IMR-90 (cell line): Measurements from ENCODE around the gene CHMP4A. TPM values are rescaled to one million over a fixed set of nuclear protein-coding genes. Genes with fewer than 3 reads are reported as not detected.

Source experiments
- ATAC-seq: fragments of 200-7000 bp; cut with Tn5 transposase; 2 replicates; pipeline ENCODE4 v1.9.1; 2020; ENCODE audit warnings: low read depth, mild to moderate bottlenecking, moderate library complexity
- BruUV-seq: library from RNA; stranded (reverse); fragments of 400-500 nt; replicated peaks from 2 replicates; lab custom pipeline; 2021; lab: Mats Ljungman, UMichigan
- CTCF ChIA-PET: fragments of 300-600 bp; formaldehyde crosslinking; extraction: SDS; loops from one replicate; lab custom pipeline; 2021; ENCODE audit warnings: antibody characterized with exemption; lab: Yijun Ruan, JAX
- POLR2A ChIA-PET: fragments of 300-600 bp; sonication (Branson Sonifier 250); formaldehyde crosslinking; loops from one replicate; lab custom pipeline; 2022; ENCODE audit warnings: antibody characterized with exemption; ENCODE audit not compliant: unreplicated experiment; lab: Charles Lee
- DNase-seq: peaks from one replicate; pipeline ENCODE4 v3.0.0; 2013
- H2AFZ ChIP-seq: replicated peaks from 2 replicates; pipeline ENCODE3; 2013; ENCODE audit warnings: low read length, mild to moderate bottlenecking; ENCODE audit not compliant: poor library complexity
- H2AK5ac ChIP-seq: 2 replicates; pipeline ENCODE4 v1.6.1; 2013; ENCODE audit warnings: low read depth, low read length, inconsistent platforms
- H2AK9ac ChIP-seq: replicated peaks from 2 replicates; pipeline ENCODE3; 2013; ENCODE audit warnings: mild to moderate bottlenecking, low read depth, low read length, moderate library complexity; ENCODE audit not compliant: poor library complexity
- H2BK120ac ChIP-seq: 2 replicates; pipeline ENCODE4 v1.6.1; 2013; ENCODE audit warnings: low read depth, low read length, inconsistent platforms
- H2BK15ac ChIP-seq: 3 replicates; pipeline ENCODE4 v1.6.1; 2013; ENCODE audit warnings: low read depth, low read length, inconsistent platforms
- H2BK20ac ChIP-seq: 2 replicates; pipeline ENCODE4 v1.6.1; 2013; ENCODE audit warnings: low read depth, mild to moderate bottlenecking, inconsistent platforms, low read length, moderate library complexity
- H2BK5ac ChIP-seq: 2 replicates; pipeline ENCODE4 v1.6.1; 2013; ENCODE audit warnings: mild to moderate bottlenecking, low read depth, low read length, inconsistent platforms; ENCODE audit not compliant: poor library complexity, severe bottlenecking
- H3K14ac ChIP-seq: replicated peaks from 2 replicates; pipeline ENCODE4 v1.6.1; 2013; ENCODE audit warnings: low read depth, low read length, inconsistent platforms
- H3K18ac ChIP-seq: 2 replicates; pipeline ENCODE4 v1.6.1; 2013; ENCODE audit warnings: low read depth, low read length, control low read depth
- H3K23ac ChIP-seq: 2 replicates; pipeline ENCODE4 v1.6.1; 2013; ENCODE audit warnings: low read depth, low read length, inconsistent platforms
- H3K27ac ChIP-seq: 2 replicates; pipeline ENCODE4 v1.5.1; 2013; ENCODE audit warnings: mild to moderate bottlenecking, control low read depth, low read length; ENCODE audit not compliant: insufficient read depth
- H3K27me3 ChIP-seq: 2 replicates; pipeline ENCODE4 v1.6.1; 2013; ENCODE audit warnings: low read length; ENCODE audit not compliant: control insufficient read depth, insufficient read depth
- H3K36me3 ChIP-seq: 2 replicates; pipeline ENCODE4 v1.6.1; 2013; ENCODE audit warnings: low read length, mixed read lengths; ENCODE audit not compliant: control insufficient read depth, insufficient read depth
- H3K4ac ChIP-seq: 2 replicates; pipeline ENCODE4 v1.6.1; 2013; ENCODE audit warnings: low read depth, low read length, inconsistent platforms
- H3K4me1 ChIP-seq: 2 replicates; pipeline ENCODE4 v1.6.1; 2013; ENCODE audit warnings: low read length, mixed read lengths; ENCODE audit not compliant: control insufficient read depth, insufficient read depth
- H3K4me2 ChIP-seq: 2 replicates; pipeline ENCODE4 v1.6.1; 2013; ENCODE audit warnings: low read depth, mild to moderate bottlenecking, control low read depth, low read length, moderate library complexity
- H3K4me3 ChIP-seq: 2 replicates; pipeline ENCODE4 v1.5.1; 2013; ENCODE audit warnings: low read depth, mild to moderate bottlenecking, control low read depth, low read length, moderate library complexity; ENCODE audit not compliant: insufficient read depth
- H3K56ac ChIP-seq: 2 replicates; pipeline ENCODE4 v1.6.1; 2013; ENCODE audit warnings: low read length, inconsistent platforms; ENCODE audit not compliant: insufficient read depth; ENCODE audit errors: extremely low read depth
- H3K79me1 ChIP-seq, 2 experiments: 2 replicates each; pipeline ENCODE4 v1.6.1; 2013; ENCODE audit warnings: low read length in 2 of 2, inconsistent platforms in 1 of 2, low read depth in 1 of 2
- H3K9ac ChIP-seq: 2 replicates; pipeline ENCODE4 v1.6.1; 2013; ENCODE audit warnings: low read depth, low read length, control low read depth
- H3K9me1 ChIP-seq: 2 replicates; pipeline ENCODE4 v1.6.1; 2013; ENCODE audit warnings: low read length, inconsistent platforms; ENCODE audit not compliant: insufficient read depth
- H3K9me3 ChIP-seq: 2 replicates; pipeline ENCODE4 v1.6.1; 2013; ENCODE audit warnings: low read length; ENCODE audit not compliant: control insufficient read depth, insufficient read depth
- H4K20me1 ChIP-seq: 2 replicates; pipeline ENCODE4 v1.6.1; 2013; ENCODE audit warnings: low read length, inconsistent platforms; ENCODE audit not compliant: insufficient read depth
- H4K5ac ChIP-seq: 2 replicates; pipeline ENCODE4 v1.6.1; 2013; ENCODE audit warnings: mild to moderate bottlenecking, low read depth, low read length, control low read depth
- H4K8ac ChIP-seq, 2 experiments: 2 replicates each; pipeline ENCODE4 v1.6.1; 2013; ENCODE audit warnings: low read depth in 2 of 2, low read length in 2 of 2, control low read depth in 1 of 2, inconsistent platforms in 1 of 2
- H4K91ac ChIP-seq: 2 replicates; pipeline ENCODE4 v1.6.1; 2013; ENCODE audit warnings: low read depth, low read length, inconsistent platforms; ENCODE audit not compliant: insufficient read depth
- BHLHE40 ChIP-seq: fragments of 150-350 bp; IDR thresholded peaks from 2 replicates; pipeline ENCODE4 v1.6.1; 2016; ENCODE audit warnings: mild to moderate bottlenecking, low read depth, low read length
- CEBPB ChIP-seq: IDR thresholded peaks from 2 replicates; pipeline ENCODE4 v1.6.1; 2012; ENCODE audit warnings: low read depth, low read length, improper control_type of control experiment
- CHD1 ChIP-seq: IDR thresholded peaks from 2 replicates; pipeline ENCODE4 v1.6.1; 2012; ENCODE audit warnings: low read depth, low read length, improper control_type of control experiment
- MAFK ChIP-seq: IDR thresholded peaks from 2 replicates; pipeline ENCODE4 v1.6.1; 2012; ENCODE audit warnings: low read depth, low read length, improper control_type of control experiment
- MAZ ChIP-seq: IDR thresholded peaks from 2 replicates; pipeline ENCODE4 v1.6.1; 2012; ENCODE audit warnings: low read depth, mild to moderate bottlenecking, low read length, improper control_type of control experiment, moderate library complexity, borderline replicate concordance
- MXI1 ChIP-seq: IDR thresholded peaks from 2 replicates; pipeline ENCODE4 v1.6.1; 2012; ENCODE audit warnings: low read depth, mild to moderate bottlenecking, low read length, moderate library complexity, borderline replicate concordance
- POLR2A ChIP-seq: IDR thresholded peaks from 2 replicates; pipeline ENCODE4 v1.6.1; 2012; ENCODE audit warnings: mild to moderate bottlenecking, low read depth, low read length
- RAD21 ChIP-seq: IDR thresholded peaks from 2 replicates; pipeline ENCODE4 v1.6.1; 2012; ENCODE audit warnings: low read length, improper control_type of control experiment
- RCOR1 ChIP-seq: IDR thresholded peaks from 2 replicates; pipeline ENCODE4 v1.6.1; 2012; ENCODE audit warnings: mild to moderate bottlenecking, low read length, improper control_type of control experiment; ENCODE audit not compliant: insufficient replicate concordance
- WGBS, 2 experiments: methylation state at CpG; one replicate each; pipeline versions ENCODE4 v1.1.5 to v1.1.7; 2013; ENCODE audit warnings: missing lambda C conversion rate in 2 of 2; ENCODE audit not compliant: insufficient read length in 1 of 2; ENCODE audit errors: extremely low coverage in 2 of 2; 5-methylcytosine and 5-hydroxymethylcytosine counted together
- dilution Hi-C: fragments of 300-500 bp; cut with HindIII; formaldehyde crosslinking; loops from one replicate; pipeline ENCODE4 v1.14.3; 2018; ENCODE audit warnings: low sequenced_read_pairs; ENCODE audit not compliant: unreplicated experiment
- in situ Hi-C: fragments of 300-500 bp; cut with MboI; formaldehyde crosslinking; loops from 3 replicates; pipeline ENCODE4 v1.14.3; 2019; ENCODE audit warnings: low sequenced_read_pairs, inconsistent platforms, mixed read lengths
- intact Hi-C: fragments of 100-400 bp; cut with micrococcal nuclease; formaldehyde crosslinking; loops from 2 replicates; pipeline ENCODE4 v1.10.0; 2022
- polyA plus RNA-seq, 3 experiments: library from polyadenylated mRNA; depleted of rRNA; stranded (reverse); fragments of >200 nt; gene quantifications; 2 replicates each; pipeline ENCODE4 v1.2.3, GENCODE V29; 2012; ENCODE audit warnings: low replicate concordance in 1 of 3
- total RNA-seq: library from RNA; depleted of rRNA; stranded (reverse); fragments of >200 nt; gene quantifications from 2 replicates; pipeline ENCODE4 v1.2.3, GENCODE V29; 2012

The CHMP4A gene
- total and polyA plus RNA-seq, 2 of the 4 experiments (the other 2 are of a cell fraction): 22.0 to 63.8 TPM

DNA sequence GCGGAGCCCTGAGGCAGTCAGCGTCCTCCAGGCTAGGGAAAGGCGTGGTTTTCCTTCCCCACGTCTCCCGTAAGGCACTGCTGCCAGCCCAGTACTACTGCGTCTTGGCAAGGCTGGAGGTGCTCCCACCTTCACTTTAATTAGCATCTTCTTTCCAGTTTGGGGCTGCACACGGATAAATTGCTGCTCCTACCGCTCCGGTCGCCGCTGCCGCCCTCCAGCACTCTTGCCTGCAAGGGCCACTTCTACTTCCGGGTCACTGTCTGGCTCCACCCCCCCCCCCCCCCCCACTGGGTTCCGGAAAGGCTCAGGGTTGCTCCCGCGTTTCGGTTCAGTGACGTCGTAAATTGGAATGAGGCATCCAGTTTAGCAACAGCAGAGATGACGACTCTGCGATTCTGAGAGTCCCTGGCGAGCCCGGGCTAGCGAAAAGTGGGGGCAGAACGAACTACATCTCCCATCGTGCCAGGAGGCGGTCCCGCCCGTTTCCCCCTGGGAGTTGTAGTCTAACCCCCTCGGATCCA, 18.9 kb upstream of the CHMP4A start, which contains the start of gene NEDD8:
Gene NEDD8, minus strand, starts transcription at position 247 of the 524 bp plus-strand sequence. Its CDS starts 100 bp downstream, at position 147.
- ChIA-PET CTCF (no interaction called here), POLR2A (no interaction called here)
- Histone ChIP-seq H3K36me3 (peaks cover 16% of the 10 kb centered on the region), H3K4me1 (peaks cover 8% of the 10 kb centered on the region), H2BK15ac (peak within 1 kb of the TSS; percentile 79), H3K4ac (peak within 1 kb of the TSS; percentile 98), H2BK20ac (peak within 1 kb of the TSS; percentile 78; the same call in 1 of the 2 replicates), H2BK120ac (peak within 1 kb of the TSS; percentile 96), H3K27ac (peak within 1 kb of the TSS; percentile 91), H3K9me1 (peaks cover 15% of the 10 kb centered on the region), H3K14ac (peak within 1 kb of the TSS; percentile 99), H3K56ac (peak within 1 kb of the TSS; percentile 97), H4K8ac (peak within 1 kb of the TSS; percentile 98 to 100), H4K5ac (peak within 1 kb of the TSS; percentile 92), H4K20me1 (no peaks in the 10 kb centered on the region), H3K27me3 (no peaks in the 10 kb centered on the region), H2AK9ac (peak within 1 kb of the TSS; percentile 99), H2AFZ (peak within 1 kb of the TSS; percentile 100), H2AK5ac (peak within 1 kb of the TSS; percentile 97), H3K79me1 (peaks cover 47 to 81% of the 10 kb centered on the region in 2 experiments), H2BK5ac (peak within 1 kb of the TSS; percentile 92), H3K9me3 (no peaks in the 10 kb centered on the region), H3K18ac (peak within 1 kb of the TSS; percentile 67), H3K23ac (peak within 1 kb of the TSS; percentile 98), H4K91ac (peak within 1 kb of the TSS; percentile 97), H3K4me3 (peak within 1 kb of the TSS; percentile 56), H3K9ac (peak within 1 kb of the TSS; percentile 91), H3K4me2 (peak within 1 kb of the TSS; percentile 98)
- in situ Hi-C loops: loop anchor here (10.0 kb wide), 1 partner anchor 203 kb away; no protein-coding TSS in a partner anchor
- no peak for TF ChIP-seq BHLHE40
- no peak for TF ChIP-seq CHD1
- peak; percentile 49; the same call in 1 of the 2 replicates for TF ChIP-seq MAFK
- TF ChIP-seq MAZ: peak; percentile 54; the same call in 1 of the 2 replicates
- peak; percentile 9; the same call in 1 of the 2 replicates for TF ChIP-seq MXI1
- no peak for TF ChIP-seq RCOR1
- peak; percentile 92 for TF ChIP-seq CEBPB
- TF ChIP-seq RAD21: no peak
- TF ChIP-seq POLR2A: peak; percentile 17; the same call in 1 of the 2 replicates
- ATAC-seq (peak; percentile 91), DNase-seq (peak; percentile 97)
- dilution Hi-C loops: no loop called here
- WGBS, 2 experiments: 0% methylated on average over 19 of the region's 30 CpGs; no CpG with 5 or more reads in 1 of the 2 experiments
- intact Hi-C loops: loop anchor here (1.0 kb wide), 1 partner anchor 16 kb away; the partner anchor contains the start of gene MDP1
- BruUV-seq: no TSS peak
